Activated CD8-positive, alpha-beta memory T cell treated with anti-CD3 and anti-CD28 coated beads for 36 hours (primary cell): Measurements from ENCODE around the gene GATA6. TPM values are rescaled to one million over a fixed set of nuclear protein-coding genes. Genes with fewer than 3 reads are reported as not detected.

Experiments
- CTCF ChIA-PET: fragments of 350-600 bp; sonication (Branson Sonifier 250); formaldehyde crosslinking; loops from one replicate; lab custom pipeline; 2021; ENCODE audit warnings: antibody characterized with exemption; lab: Charles Lee
- POLR2A ChIA-PET: fragments of 350-600 bp; sonication (Branson Sonifier 250); formaldehyde crosslinking; loops from one replicate; lab custom pipeline; 2021; ENCODE audit warnings: antibody characterized with exemption; lab: Charles Lee
- total RNA-seq, 2 experiments: library from RNA; stranded (reverse); gene quantifications; one replicate each; pipeline ENCODE4 v1.2.3, GENCODE V29; 2021

GATA6 gene
- not detected for total RNA-seq

DNA sequence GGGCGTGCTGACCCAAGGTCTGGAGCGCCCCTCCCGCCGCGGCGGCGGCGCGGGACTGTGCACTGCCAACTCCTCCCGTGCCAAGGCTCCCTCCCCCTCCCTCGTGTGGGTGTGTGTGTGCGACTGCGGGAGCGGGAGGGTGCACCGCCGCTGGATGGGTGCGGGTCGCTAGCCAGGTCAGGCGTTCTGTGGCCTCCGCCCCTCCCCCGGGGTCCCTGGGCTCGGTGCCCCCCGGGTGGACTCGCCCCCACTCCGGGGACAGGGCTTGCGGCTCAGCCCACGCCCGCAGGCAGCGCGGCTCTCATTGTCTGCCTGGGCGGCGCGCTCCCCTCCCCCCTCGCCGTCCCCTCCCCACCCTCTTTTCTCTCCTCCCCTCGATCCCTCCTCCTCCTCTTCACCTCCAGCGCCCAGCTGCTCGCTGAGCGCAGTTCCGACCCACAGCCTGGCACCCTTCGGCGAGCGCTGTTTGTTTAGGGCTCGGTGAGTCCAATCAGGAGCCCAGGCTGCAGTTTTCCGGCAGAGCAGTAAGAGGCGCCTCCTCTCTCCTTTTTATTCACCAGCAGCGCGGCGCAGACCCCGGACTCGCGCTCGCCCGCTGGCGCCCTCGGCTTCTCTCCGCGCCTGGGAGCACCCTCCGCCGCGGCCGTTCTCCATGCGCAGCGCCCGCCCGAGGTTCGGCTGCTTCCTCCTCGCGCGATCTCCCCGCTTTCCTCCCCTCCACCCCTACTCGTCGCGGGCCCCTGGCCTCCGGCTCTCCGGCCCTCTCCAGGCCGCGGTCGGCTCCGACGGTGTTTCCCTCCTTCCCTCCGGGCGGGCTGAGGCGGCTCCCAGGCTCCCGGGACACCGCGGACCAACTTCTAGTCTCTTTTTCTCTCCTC lies at the start of gene GATA6:
GATA6 (plus strand) TSS at position 579 of the 878 bp plus-strand sequence. CDS start 1,556 bp downstream, outside the sequence.
- ChIA-PET CTCF (no interaction called here), POLR2A (no interaction called here)

DNA sequence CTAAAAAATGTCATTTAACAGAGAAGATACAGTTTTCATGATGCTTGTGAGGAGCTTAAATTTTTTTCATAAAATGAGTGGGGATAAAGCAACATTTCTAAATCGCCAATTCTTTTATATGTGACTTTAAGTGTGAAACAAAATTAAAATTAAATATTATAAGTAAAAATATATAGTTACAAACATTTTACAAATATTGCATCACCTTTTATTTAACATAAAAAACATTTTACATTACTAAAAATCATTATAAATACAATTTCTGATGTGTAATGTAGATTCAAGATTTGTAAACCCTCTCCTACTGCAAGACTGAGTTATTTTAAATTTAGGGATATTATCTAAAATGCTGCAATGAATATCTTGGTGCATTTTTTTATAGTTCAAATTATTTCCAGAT lies 44.4 kb upstream of the GATA6 start:
- ChIA-PET POLR2A (no interaction called here), CTCF (no interaction called here)

DNA sequence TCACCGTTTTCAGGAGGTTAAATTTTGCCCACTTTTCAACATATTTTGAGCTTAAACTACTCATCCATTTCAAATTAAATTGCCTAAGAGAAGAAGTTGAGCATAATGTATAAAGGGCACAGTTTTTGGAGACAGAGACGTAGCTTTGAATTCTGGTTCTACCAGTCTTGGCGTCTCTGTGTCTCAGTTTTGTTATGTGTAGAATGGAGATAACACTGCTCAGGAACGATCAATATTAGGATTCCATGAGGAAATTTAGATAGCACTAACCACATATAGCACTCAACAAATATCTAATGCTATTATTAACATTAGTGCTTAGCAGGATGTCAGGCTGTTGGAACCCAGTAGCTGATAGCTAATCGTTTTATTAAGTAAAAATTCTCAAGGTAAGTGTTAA lies 40.4 kb upstream of the GATA6 start:
- CTCF ChIA-PET = no interaction called here
- POLR2A ChIA-PET = interaction anchor here (0.7 kb wide), 1 partner anchor 8 kb away, joined by 3 read pairs; no protein-coding TSS in a partner anchor

DNA sequence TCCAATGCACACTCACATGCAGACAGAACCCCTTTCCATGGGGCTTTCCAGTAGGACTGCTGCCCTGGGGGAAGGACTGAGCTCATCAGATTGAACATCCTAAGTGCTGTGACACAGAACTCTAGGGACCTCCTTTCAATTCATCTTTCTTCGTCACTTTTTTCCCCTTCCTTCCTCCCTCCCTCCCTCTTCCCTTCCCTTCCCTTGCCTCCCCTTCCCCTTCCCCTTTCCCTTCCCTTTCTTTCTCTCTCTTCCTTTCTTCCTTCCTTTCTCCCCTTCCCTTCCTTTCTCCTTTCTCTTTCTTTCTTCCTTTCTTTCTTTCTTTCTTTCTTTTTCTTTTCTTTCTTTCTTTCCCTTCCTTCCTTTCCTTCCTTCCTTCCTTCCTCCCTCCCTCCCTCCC lies 39.6 kb upstream of the GATA6 start:
- ChIA-PET CTCF (no interaction called here), POLR2A (no interaction called here)

DNA sequence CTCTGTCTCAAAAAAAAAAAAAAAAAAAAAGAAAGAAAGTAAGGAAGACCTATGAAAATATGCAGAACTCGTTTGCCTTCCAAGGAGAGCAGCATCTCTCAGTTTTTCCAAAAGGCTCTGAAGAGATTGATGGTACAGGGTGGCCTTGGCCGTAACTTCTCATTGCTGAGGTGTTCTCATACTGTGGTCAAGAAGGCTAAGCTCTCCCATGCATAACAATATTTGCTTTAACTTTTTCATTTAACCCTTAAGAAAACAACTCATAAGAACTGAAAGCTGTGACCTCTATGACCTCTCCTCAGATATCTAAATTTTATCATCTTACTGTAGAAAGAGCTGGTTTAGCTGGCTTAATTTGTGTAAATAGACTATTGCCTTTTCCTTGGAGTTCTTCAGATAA lies 37.1 kb upstream of the GATA6 start:
- CTCF ChIA-PET = no interaction called here
- POLR2A ChIA-PET = no interaction called here

DNA sequence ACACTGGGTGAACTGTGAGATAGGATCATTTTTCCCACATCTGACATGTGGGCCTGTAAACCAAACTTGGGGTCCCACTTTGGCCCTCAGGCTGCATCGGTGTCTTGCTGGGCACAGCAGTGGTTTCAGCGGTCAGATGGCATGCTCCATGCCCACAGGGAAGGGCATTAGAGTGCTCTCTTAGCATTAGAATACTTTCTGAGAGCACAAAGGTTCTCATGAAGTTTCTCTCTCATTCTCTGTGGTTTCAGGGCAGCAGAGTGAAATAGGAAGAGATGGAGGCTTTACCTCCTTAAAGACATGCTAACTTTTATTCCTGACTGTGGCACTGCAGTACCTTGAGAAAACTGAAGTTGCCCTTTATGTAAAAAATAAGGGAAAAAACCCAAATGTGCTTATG lies 36.6 kb upstream of the GATA6 start:
- ChIA-PET CTCF (no interaction called here), POLR2A (no interaction called here)

DNA sequence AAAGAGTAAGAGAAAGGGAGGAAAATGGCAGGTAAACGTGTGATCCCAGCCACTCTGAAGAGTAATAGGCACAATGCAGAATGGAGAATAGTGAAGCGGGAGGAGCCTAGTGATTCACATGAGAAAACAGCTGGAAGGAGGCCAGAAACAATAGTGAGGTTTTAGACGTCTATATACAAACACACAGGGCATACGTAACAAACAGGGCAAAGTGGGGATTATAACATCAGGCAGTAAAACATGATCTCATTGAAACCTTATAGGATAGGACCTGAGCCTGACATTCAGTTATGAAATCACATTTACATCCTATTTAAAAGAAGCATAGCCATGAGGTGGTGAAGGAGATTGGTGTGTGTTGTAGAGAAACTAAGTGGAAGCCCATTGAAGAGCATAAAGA lies 33.0 kb upstream of the GATA6 start:
- POLR2A ChIA-PET = no interaction called here
- CTCF ChIA-PET = no interaction called here

DNA sequence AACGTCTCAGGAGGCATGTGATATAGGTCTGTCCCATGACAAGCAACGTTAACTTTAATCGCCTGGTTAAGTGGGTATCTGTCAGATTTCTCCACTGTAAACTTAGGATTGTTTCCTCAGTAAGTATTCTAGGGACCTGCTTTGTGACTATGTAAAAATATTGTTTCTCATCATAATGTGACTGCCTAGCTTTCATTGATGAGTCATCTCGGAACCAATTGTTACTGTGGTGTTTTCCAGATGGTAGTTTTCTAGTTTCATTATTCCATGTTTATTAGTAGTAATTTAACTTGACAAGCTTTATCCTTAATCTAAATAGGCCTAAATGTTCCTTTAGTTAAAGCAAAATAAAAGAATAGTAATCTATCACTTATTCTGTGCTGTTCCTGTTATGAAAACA lies 28.2 kb upstream of the GATA6 start:
- ChIA-PET POLR2A (no interaction called here), CTCF (no interaction called here)

DNA sequence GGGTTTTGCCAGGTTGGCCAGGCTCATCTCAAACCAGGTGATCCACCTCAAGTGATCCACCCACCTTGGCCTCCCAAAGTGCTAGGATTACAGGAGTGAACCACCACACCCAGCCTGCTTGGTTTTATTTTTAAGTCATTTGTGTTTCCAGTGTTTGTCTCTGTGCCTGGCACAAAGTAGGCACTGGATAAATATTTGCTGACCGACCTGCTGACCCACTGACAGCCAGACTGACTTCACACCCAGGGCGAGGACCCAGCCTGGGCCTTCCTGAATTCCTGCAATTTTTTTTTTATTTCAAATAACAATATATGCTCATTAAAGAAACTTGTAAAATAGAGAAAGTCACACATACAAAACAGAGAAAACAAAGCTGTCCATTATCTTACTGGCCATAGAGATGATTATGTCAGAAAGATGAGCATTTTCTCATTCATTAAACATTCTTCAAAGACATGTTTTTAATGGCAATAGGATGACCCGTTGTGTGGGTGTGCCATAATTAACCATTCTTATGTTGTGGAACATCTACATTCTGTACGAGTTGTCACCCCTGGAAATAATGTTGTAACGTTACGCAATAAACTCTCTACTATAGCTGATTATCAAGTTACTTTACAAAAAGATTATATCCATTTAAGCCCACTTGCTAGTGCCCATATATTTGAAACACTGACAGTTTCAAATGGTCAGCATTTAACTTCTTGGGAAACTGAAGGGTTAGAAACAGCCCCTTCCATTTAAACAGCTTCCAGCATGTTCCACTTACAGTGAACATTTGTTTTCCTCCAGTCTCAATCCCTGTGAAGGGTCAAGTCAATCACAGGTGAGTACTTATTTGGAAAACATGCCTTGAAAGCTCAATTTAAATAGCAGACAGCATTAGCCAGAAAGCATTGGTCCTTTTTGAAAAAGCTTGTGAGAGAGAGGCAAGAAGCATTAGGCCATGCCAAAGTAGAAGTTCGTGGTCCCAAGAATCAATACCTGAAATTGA lies 25.7 kb upstream of the GATA6 start:
- ChIA-PET CTCF (no interaction called here), POLR2A (no interaction called here)

DNA sequence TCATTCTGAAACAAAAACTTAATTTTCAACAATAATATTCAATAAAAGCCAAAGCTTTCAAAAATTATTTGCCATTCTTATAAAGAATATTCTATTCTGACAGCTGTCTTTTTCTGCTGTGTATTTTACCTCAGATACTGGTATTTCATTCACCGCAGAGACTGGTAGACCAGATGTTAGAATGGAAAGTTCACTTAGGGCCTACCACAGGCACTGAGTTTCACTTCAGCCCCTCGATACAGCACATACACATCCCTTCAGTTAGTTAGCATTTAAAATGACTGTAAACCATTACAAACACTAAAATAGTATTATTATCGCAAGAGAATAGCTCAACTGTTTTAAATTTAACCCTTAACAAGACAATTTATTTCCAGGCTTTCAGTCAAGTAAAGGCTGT lies 24.2 kb upstream of the GATA6 start:
- CTCF ChIA-PET = no interaction called here
- POLR2A ChIA-PET = no interaction called here

DNA sequence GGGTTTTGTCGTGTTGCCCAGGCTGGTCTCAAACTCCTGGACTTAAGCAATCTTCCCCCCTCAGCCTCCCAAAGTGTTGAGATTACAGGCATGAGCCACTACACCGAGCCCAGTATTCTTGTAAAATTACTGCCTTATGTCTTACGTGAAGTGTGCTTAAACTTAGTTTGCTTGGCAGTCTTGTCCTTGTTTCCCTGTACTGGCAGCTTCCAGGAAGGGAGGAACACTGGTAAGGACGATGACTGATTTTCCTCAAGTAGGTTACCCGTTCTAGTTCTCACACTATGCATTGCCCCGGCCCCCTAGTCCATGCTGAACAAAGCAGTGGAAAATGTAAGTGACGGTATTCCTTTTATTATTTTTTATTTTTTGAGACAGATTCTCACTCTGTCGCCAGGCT lies 19.7 kb upstream of the GATA6 start:
- POLR2A ChIA-PET = no interaction called here

DNA sequence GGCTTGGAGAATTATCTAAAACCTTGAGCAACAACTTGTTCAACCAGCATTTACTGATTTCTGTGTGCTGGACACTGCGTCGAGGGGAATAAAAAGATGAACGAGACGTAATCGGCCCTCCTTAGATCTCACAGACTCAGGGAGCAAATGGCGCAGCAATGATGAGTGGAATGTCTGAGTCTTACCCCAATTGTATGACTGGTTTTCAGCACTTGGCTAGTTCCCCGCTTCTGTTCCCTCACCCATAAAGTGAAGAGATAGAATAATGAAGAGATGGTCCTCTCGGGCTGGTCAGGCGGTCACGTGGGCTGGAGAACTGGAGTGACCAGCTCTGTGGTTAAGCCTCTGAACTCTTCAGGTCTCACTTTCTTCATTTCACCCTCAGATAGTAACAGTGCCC lies 17.3 kb upstream of the GATA6 start:
- POLR2A ChIA-PET = no interaction called here
- CTCF ChIA-PET = no interaction called here

More for the DNA sequence above, 19.7 kb upstream of the GATA6 start:
- CTCF ChIA-PET = no interaction called here

DNA sequence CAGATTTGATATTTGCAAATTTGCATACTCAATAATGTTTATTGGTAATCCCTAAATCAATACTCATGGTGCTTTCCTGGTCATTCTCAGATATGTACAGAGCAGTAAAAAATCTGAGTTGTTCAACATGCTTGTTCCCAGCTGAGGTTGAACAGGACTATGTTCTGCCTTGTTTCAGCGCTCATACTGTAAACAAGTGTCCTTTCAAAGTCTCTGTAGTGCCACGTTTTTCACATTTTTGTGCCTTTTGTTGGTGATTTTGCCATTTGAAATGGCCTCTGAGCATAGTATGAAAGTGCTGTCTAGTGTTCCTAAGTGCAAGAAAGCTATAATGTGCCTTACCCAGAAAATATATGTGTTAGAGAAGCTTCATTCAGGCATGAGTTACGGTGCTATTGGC lies 16.0 kb upstream of the GATA6 start:
- ChIA-PET CTCF (no interaction called here), POLR2A (no interaction called here)

DNA sequence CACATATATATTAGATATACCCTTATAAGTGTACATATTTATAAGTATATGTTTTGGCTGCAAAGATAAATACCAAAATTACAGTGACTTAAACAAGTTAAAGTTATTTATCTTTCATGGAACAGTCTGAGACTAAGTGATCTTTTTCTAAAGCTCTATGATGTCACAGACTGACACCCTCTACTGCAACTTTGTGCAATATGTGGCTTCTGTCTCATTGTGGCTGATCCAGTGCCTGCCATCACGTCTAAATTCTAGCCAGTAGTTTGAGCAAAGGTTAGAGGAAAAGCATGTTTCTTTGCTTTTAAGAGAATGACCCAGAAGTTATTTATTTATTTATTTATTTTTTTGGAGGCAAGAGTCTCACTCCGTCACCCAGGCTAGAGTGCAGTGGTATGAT lies 13.8 kb upstream of the GATA6 start:
- CTCF ChIA-PET = no interaction called here

DNA sequence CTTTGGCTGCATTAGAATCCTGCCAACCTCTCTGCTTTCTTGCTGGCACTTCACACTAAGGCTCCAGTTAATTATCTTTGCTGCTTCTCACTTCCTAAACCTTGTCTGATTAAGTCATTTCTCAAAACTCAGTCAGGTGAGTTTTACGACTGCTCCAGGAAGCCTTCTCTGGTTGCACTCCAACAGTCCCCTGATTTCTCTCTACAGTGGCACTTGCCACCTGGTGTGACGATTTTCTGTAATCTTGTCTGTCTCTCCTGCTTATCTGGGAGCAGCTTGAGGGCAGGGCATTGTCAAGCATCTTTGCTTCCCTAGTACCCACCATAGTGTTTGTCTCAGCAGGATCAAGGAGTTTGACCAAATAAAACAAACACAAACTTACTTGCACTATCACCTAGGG lies 10.4 kb upstream of the GATA6 start:
- ChIA-PET CTCF (no interaction called here), POLR2A (no interaction called here)

More for the DNA sequence above, 13.8 kb upstream of the GATA6 start:
- POLR2A ChIA-PET = no interaction called here

DNA sequence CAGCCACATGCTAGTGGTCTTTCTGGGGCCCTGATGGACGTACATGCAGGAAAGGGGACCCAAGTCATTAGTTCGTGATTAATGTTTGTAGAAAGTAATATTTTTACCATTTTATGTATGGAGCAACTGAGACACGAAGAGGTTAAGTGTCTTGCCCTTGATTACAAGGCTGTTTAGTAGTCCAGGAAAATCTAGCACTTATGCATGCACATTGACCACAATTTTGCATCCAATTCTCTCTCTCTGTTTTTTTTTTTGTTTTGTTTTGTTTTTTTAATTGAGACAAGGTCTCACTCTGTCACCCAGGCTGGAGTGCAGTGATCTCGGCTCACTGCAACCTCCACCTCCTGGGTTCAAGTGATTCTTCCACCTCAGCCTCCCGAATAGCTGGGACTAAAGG lies 8.3 kb upstream of the GATA6 start:
- CTCF ChIA-PET = no interaction called here
- POLR2A ChIA-PET = no interaction called here

DNA sequence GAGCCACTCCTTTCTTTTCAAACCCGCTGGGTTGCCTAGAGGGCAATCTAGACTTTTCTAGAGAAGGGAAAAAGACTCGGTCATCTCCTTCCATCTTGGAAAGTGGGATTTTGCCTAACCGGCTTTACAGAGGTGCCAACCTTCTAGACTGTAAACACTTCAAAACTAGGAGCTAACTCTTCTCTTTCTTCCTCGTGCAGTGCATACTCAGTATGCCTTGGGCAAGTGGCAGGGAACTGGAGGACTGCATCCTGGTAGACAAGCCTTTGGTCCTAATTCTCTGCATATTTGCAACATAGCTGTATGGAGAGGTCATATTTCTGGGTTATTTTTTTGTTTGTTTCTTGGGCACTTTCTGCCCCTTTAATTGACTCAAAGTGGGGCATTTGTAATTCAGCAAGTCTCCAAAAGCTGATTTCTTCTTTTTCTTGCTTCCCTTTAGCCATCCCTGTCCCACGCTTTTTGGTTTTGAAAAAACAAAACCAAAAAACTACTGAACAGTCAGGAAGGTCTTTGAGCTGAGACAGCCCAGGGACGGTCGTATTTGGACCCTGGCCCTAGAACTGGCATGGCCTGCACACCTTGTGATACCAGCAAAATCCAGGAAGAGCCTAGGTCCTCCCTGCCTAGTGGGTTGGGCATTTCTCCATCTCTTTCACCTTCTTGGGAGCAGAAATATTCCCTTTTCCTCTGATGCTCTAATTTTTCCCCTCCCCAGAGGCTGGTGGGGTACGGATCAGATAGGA lies 5.8 kb upstream of the GATA6 start:
- CTCF ChIA-PET = no interaction called here
- POLR2A ChIA-PET = no interaction called here

DNA sequence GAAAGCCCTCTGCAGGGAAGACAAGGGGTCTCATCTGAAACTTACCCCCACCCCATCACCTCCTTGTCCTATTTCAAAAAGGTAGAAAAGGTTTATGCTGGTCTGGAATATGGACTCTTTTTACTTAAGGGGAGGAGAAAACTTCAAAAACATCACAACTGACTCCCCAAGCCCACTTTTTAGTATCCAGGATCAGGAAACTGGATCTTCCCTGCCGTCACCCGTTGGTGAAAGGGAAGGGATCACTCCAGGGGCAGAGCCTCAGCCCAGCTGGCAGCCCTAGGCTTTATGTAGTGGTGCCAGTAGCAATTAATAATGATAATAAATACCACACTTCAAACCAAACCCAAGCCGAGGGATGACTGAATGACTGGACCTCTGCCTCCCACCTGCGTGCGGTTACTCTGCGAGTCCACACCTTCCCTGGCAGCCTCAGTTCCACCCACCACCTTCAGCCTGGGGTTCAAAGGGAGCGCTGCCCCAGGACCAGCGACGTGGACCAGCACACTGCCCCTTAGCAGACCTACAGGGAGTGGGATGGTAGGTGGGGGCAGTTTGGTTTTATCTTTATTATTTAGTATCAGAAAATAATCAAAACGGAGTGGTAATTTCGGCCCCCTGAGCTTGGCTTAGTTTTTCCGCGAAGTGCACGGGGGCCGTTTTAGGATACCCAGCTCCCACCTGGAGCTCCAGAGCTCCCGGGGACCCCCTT lies 4.9 kb upstream of the GATA6 start:
- CTCF ChIA-PET = no interaction called here
- POLR2A ChIA-PET = no interaction called here

DNA sequence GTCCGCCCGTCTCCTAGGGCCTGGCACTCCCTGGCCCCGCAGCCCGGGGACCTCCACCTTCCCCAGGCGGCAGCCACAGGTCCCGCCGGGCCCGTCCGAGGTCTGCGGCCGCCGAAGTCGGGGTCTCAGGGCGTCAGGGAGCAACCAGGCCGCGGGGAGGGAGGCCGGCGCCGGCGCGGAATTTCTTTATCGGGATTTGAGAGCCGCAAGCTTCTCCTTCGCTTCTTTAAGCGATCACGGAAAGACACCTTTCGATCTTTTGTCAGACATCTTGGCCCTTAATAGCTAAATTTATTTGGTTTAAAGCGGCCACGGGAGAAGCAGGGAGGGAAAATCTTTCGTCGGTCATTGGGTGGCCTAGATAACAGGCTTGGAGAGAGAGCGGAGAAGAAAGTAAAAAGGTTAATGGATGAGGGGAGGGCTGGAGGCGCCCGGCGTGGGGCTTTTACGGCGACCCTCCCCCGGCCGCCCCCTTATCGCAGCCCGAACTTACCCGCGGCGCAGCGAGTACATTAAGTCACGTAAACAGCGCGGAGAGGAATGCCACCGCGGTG lies 4.3 kb upstream of the GATA6 start:
- ChIA-PET CTCF (no interaction called here), POLR2A (no interaction called here)
